Activated CD4-positive, alpha-beta T cell treated with anti-CD3 and anti-CD28 coated beads, Interleukin-2, amount 50 U/mL, for 16 hours (primary cell): ENCODE measurements around the gene CTRB1.

Source experiments
- DNase-seq: peaks from one replicate; pipeline ENCODE4 v3.0.0-alpha.2; 2020

CTRB1 gene

GRCh38 chr16:75218256-75219076 is at the start of gene CTRB1:
Gene CTRB1, plus strand, starts transcription at chr16:75218988. Its CDS starts 20 bp downstream, at chr16:75219008.
- no peak for DNase-seq

- no peak for DNase-seq
Measured at GRCh38 chr16:75169899-75170405, 48.8 kb upstream of the CTRB1 start.

GRCh38 chr16:75172578-75172977 is 46.2 kb upstream of the CTRB1 start:
- no peak for DNase-seq

GRCh38 chr16:75175074-75175473 is 43.7 kb upstream of the CTRB1 start:
- DNase-seq, result no peak

GRCh38 chr16:75176926-75177325 is 41.9 kb upstream of the CTRB1 start:
- no peak for DNase-seq

GRCh38 chr16:75179208-75179607 is 39.6 kb upstream of the CTRB1 start:
- no peak for DNase-seq

- DNase-seq, result no peak
Measured at GRCh38 chr16:75181630-75182029, 37.2 kb upstream of the CTRB1 start.

- DNase-seq, result no peak
Measured at GRCh38 chr16:75188832-75189477, 29.8 kb upstream of the CTRB1 start.

- DNase-seq, result no peak
Measured at GRCh38 chr16:75189638-75190245, 29.0 kb upstream of the CTRB1 start.

- no peak for DNase-seq
Measured at GRCh38 chr16:75192606-75193264, 26.1 kb upstream of the CTRB1 start.

- no peak for DNase-seq
Measured at GRCh38 chr16:75193265-75193650, 25.5 kb upstream of the CTRB1 start.

GRCh38 chr16:75193730-75194444 is 24.9 kb upstream of the CTRB1 start:
- DNase-seq, result no peak

- DNase-seq, result no peak
Measured at GRCh38 chr16:75195811-75196790, 22.7 kb upstream of the CTRB1 start.

GRCh38 chr16:75196836-75197235 is 22.0 kb upstream of the CTRB1 start:
- no peak for DNase-seq

- no peak for DNase-seq
Measured at GRCh38 chr16:75197522-75198134, 21.2 kb upstream of the CTRB1 start.

- no peak for DNase-seq
Measured at GRCh38 chr16:75198135-75198600, 20.6 kb upstream of the CTRB1 start.

- DNase-seq, result no peak
Measured at GRCh38 chr16:75202069-75202590, 16.7 kb upstream of the CTRB1 start.

- no peak for DNase-seq
Measured at GRCh38 chr16:75203096-75203495, 15.7 kb upstream of the CTRB1 start.

GRCh38 chr16:75203667-75204409 is 14.9 kb upstream of the CTRB1 start:
- DNase-seq, result no peak

- DNase-seq, result no peak
Measured at GRCh38 chr16:75204410-75204758, 14.4 kb upstream of the CTRB1 start.
